Left renal pelvis (tissue), 4 donors: ENCODE data around the gene SLC12A9. TPM values are rescaled to one million over a fixed set of nuclear protein-coding genes. Genes with fewer than 3 reads are reported as not detected.
"Not testable (repeated sequence)": the region's sequence is repeated elsewhere in the genome, so short reads cannot be mapped to it uniquely, and the experiment has no call there.

Experiments
- DNase-seq, 4 donors: peaks; one replicate each; pipeline ENCODE4 v3.0.0-alpha.2; 2013; ENCODE audit warnings: low read depth in 4 of 4, low spot score in 3 of 4
- polyA plus RNA-seq, 4 donors: library from polyadenylated mRNA; unstranded; fragments of 120-200 nt; gene quantifications; one replicate each; pipeline ENCODE4 v1.2.1, GENCODE V29; 2013; ENCODE audit not compliant: insufficient read length in 4 of 4

SLC12A9 gene
- polyA plus RNA-seq, 4 donors, result 15.3 to 41.3 (median 20.7) TPM

GRCh38 chr7:100893910-100894721 is 41.6 kb downstream of the SLC12A9 start:
- no peak for DNase-seq

GRCh38 chr7:100894860-100895700 is 42.6 kb downstream of the SLC12A9 start:
- DNase-seq, result peak in 1 of 4 donors; percentile 51

- no peak for DNase-seq
Observed at GRCh38 chr7:100895701-100895955, 43.1 kb downstream of the SLC12A9 start, which contains the start of gene ACHE. TSS of gene ACHE (minus strand) at chr7:100895888. CDS start at chr7:100894232, 1,656 bp downstream.

- DNase-seq, result no peak
Observed at GRCh38 chr7:100895956-100896731, 43.6 kb downstream of the SLC12A9 start.

- no peak for DNase-seq
Observed at GRCh38 chr7:100896732-100897608, 44.5 kb downstream of the SLC12A9 start.

GRCh38 chr7:100897772-100898454 is 45.4 kb downstream of the SLC12A9 start:
- DNase-seq, result no peak

- no peak for DNase-seq
Observed at GRCh38 chr7:100899432-100899831, 46.9 kb downstream of the SLC12A9 start.

GRCh38 chr7:100900978-100901377 is 48.5 kb downstream of the SLC12A9 start:
- no peak for DNase-seq

- DNase-seq, result no peak
Observed at GRCh38 chr7:100901921-100902332, 49.4 kb downstream of the SLC12A9 start.

GRCh38 chr7:100902638-100903037 is 50.1 kb downstream of the SLC12A9 start:
- DNase-seq, result no peak

- no peak for DNase-seq
Observed at GRCh38 chr7:100908512-100908911, 56.0 kb downstream of the SLC12A9 start.

- DNase-seq, result not testable (repeated sequence)
Observed at GRCh38 chr7:100910443-100910842, 57.9 kb downstream of the SLC12A9 start.

GRCh38 chr7:100911484-100911883 is 59.0 kb downstream of the SLC12A9 start:
- DNase-seq, result no peak

- DNase-seq, result no peak
Observed at GRCh38 chr7:100914208-100914878, 61.8 kb downstream of the SLC12A9 start.

- no peak for DNase-seq
Observed at GRCh38 chr7:100914879-100915447, 62.5 kb downstream of the SLC12A9 start.
